ENCODE data around the gene SPN.
"Not testable (repeated sequence)": the region's sequence is repeated elsewhere in the genome, so short reads cannot be mapped to it uniquely, and the experiment has no call there.

Gene SPN

DNA sequence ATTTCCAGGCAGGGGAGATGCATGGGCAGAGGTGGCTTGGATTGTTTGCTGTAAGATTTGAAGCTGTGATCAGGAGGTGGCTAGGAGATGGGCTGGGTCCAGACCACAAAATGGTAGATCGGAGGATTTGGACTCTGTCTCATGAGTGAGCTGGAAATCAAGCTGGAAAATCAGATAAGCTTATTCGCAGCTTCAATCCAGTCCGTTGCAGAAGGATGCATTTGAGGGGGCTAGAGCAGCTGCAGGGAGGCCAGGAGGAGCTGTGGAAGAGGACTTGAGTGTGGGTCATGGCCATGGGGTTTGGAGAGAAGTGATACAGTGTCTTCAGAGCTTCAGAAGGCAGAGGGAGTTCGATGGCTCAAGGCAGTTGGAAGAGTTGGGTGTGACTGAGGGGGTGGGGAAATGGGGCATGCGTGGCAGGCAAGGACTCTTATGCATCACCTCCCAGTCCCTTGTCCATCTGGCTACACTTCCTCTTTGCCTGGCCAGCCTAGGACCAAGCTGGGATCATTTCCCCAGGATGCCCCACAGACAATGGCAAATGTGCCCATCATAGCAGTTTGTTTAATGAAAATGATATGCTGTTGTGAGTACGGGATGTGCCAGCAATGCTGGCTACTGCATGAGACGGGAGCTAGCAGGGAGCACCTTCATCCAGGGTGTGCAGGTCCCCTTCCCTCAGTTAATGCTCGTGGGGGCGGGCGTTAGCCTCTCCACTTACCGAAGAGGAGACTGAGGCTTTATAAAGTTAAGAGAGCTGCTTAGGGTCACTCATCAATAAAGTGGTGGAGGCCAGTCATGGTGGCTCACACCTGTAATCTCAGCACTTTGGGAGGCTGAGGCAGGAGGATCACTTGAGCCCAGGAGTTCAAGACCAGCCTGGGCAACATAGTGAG is 36.5 kb downstream of the SPN start:
- no peak for DNase-seq (ENCODE audit: extremely low read depth in 1 of 2, low read depth in 1 of 2)

DNA sequence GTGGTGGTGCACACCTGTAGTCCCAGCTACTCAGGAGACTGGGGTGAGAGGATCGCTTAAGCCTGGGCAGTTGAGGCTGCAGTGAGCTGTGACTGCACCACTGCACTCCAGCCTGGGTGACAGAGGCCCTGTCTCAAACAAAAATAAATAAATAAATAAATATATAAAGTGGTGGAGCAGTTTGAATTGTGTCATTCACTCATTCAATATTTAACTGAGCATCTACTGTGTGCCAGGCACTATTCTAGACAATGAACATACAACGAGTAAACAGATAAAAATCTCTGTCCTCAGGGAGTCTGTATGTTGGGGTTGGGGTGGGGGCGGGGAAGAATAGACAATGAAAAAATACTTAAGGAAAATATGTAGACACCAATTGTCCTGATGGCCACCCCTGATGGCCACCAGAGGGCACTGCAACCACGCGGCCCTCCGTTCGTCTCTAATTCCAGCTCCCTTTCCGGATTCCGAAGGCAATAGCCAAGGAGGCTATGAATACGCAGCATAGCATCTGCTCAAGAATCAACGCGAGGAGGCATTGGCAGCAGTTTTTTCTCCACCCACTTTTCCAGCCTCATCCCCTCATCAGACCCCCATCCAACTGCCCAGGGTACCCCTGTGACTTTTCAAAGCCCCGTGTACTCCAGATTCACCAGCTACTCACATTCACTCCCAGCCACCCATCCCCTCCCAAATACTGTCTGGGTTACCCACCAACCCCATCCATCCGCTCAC is 37.4 kb downstream of the SPN start:
- peak; percentile 55 to 63 for DNase-seq (ENCODE audit: extremely low read depth in 1 of 2, low read depth in 1 of 2)

DNA sequence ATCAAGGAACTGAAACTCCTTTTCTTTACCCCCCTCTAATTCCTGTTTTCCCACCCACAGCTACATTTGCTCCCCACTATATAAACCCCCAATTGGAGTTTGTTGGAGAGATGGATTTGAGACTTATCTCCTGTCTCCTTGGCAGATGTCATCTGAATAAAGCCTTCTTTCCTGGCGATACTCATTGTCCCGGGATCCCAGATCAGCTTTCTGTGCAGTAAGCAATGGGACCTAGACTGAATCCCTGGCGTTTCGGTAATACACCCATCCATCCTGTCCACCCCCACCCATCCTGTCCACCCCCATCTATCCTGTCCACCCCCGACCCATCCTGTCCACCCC is 38.1 kb downstream of the SPN start:
- DNase-seq (ENCODE audit: extremely low read depth in 1 of 2, low read depth in 1 of 2): no peak

DNA sequence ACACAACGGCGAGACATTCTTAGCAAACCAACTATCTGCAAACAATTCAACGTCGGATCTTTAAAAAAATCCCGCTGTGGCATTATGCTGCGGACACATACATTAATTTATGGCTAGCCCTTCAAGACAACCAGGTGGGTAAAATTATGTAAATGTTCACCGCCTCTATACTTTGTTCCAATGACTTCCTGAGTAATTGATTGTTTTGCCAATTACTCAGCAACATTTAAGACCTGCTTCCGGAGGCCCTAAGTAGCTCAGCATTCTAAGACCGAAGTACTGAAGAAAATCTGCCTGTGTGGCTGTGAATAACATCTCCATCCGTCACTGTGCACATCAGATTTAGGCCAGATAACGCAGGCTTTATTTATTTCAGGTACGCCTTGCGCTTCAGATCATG is 39.2 kb downstream of the SPN start:
- no peak for DNase-seq (ENCODE audit: extremely low read depth in 1 of 2, low read depth in 1 of 2)

DNA sequence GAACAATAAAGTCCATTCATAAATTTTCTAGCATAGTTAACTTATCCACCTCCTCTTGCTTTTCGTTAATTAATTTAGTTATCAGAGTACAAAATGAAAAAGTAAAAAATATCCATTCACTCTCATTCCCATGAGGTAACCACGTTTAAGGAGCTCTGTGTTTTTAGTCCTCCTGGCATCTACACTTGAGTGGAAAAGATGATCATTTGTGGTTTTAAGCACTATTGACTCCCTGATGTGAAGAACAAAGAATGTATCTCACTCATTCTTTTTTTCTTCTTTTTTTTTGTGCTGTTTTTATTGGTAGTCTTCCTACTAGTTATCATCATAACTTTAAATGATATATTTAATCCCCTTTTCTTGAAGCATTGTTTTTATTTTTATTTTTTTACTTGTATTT is 42.0 kb downstream of the SPN start:
- no peak for DNase-seq (ENCODE audit: extremely low read depth in 1 of 2, low read depth in 1 of 2)

DNA sequence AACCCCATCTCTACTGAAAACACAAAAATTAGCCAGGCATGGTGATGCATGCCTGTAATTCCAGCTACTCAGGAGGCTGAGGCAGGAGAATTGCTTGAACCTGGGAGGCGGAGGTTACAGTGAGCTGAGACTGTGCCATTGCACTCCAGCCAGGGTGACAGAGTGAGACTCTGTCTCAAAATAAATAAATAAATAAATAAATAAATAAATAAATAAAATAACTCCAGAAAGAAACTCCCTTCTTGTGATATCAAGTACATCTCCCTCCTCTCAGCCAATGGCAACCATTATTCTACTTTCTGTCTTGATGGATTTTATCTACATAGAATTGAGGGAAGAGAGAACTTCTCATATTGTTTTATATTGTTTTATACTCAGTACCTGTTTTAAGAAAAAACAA is 44.1 kb downstream of the SPN start:
- DNase-seq (ENCODE audit: extremely low read depth in 1 of 2, low read depth in 1 of 2): not testable (repeated sequence)

DNA sequence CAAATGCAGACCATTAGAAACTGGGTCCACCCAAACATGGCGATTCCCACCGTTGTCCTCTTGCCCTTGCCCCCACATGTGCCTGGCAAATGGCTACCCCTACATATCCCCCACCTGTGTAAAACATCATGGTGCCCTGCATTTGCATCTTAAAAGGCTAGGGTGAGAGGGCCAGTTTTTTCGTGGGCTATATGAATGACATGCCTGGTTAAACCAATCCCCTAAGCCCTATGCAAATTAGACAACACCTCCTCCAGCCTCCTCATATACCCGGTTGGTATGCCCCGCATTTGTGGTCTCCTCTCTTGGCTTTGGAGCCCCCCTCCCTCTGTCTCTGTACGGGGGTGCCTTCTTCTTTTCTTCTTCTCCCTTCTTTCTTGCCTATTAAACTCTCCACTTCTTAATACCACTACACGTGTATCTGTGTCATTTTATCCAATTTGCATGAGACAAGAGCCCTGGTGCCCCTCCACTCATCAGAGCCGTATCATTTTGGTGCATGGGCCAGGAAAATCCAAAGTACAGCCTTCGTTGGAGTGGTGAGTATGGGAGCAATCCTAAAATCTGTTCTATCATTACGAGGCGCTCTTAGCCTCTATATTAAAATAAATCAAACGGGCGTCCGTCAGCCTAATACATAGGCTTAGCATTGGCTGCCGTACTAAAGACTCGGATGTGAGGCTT is 46.0 kb downstream of the SPN start:
- no peak for DNase-seq (ENCODE audit: extremely low read depth in 1 of 2, low read depth in 1 of 2)

DNA sequence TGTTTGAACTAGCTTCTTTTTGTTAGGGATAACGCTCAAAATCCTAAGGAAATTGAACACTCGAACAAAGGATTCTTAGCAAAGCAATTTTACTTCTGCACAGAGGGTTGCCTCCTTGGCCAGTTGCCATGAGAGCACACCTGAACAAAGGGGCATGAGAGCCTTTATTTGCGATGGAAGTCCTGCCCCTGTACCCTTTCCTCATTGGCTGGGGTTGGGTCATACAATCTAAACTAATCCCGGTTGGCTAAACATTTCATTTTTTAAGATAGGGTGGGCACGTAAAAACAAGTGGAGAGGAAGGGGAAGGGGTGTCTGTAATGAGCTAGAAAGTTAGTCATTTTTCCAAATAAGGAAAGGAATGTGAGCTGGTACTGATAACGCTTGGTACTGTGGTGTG is 46.6 kb downstream of the SPN start:
- not testable (repeated sequence) for DNase-seq (ENCODE audit: extremely low read depth in 1 of 2, low read depth in 1 of 2)

DNA sequence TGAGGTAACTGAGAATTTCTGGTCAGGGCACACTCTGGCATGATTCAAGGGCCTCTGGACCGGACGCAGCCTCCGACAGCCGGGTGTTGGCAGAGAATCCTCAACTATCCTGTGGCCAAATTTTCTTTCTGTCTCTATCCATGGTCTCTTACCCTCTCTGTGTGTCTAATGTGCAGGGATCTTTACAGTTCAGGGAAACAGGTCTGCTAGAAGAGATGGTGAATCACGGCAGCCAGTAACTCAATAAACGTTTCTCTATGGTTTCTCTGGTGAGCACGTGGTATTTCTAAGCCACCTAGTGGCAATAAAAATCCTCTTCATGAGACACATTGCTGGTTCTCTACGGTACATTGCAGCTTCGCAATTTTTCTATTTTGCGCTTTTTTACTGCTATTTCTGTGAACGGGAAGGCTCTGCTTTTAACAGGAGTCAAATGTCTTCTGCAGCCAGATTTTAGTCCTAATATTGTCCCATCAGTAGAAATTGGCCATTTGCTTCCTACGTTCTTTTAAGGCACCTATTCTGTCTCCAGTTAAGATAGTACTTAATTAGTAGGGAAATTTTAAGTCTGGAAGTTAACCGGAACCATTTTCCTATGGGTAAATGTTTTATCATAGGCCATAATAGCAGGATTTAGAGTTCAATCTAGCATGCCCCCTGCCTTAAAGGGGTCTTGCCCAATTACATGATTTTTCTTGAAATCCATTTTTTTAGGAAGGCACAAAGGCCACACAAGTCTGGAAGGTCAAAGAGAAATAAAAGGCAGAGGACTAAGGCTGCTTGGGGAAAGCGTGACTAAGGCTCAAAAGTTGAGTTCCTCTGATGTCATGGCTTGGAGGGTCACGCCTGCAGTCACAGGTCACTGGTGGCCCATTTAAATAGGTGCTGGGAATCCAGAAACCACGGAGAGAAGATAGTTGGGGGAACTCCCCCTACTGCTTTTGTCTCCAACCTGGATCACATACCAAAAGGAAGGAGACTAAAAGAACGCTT is 47.5 kb downstream of the SPN start:
- DNase-seq (ENCODE audit: extremely low read depth in 1 of 2, low read depth in 1 of 2): no peak

DNA sequence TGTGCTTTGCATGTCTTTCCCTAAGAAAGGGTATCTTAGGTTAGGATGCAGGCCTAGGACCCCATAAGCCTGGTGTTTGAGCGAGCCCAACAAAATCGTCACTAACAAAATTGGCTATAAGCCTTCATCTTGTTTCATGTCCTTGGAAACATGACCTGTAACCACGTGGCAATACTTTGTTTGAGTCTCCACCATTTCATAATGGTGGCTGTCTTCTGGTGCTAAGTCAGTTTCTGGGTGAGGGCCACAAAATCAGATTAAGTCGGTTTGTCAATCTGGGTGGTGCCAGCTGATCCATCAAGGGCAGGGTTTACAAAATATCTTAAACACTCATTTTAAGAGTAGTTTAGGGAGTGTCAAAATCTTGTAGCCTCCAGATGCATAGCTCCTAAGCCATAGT is 49.8 kb downstream of the SPN start:
- DNase-seq (ENCODE audit: extremely low read depth in 1 of 2, low read depth in 1 of 2): no peak

DNA sequence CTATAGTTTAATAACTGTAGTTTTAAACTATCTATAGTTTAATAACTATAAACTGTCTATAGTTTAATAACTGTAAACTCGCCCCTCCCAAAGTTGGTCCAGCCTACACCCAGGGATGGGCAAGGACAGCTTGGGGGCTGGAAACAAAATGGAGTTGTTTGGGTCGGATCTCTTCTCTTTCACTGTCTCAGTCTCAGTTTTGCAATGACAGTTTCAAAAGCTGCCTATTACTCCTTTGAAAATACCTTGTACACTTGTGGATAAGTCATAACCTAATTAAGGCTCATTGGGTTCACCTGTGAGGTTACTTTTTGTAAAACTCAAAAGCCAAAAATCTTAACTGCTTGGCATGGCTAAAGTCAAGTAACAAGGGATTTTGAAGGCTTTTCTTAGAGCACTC is 51.3 kb downstream of the SPN start:
- DNase-seq (ENCODE audit: extremely low read depth in 1 of 2, low read depth in 1 of 2): no peak

DNA sequence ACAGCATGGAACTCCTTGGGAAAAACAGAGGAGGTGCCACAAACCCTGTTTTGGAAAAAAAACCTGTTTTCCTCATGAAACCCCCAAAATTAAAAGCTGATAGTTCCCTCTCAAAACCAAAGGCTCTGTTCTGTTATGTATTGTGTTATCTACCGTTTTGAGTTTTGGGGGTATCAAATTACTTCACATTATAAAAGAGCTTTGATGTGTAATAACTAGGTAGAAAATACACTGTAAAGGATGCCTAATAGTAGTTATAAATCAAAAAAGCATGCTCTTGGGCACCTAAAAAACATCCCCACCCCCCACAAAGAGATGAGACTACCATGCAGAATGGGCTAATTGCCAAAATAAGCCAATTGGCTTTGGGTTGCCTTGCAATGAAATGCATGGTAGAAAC is 51.9 kb downstream of the SPN start:
- DNase-seq (ENCODE audit: extremely low read depth in 1 of 2, low read depth in 1 of 2): no peak

DNA sequence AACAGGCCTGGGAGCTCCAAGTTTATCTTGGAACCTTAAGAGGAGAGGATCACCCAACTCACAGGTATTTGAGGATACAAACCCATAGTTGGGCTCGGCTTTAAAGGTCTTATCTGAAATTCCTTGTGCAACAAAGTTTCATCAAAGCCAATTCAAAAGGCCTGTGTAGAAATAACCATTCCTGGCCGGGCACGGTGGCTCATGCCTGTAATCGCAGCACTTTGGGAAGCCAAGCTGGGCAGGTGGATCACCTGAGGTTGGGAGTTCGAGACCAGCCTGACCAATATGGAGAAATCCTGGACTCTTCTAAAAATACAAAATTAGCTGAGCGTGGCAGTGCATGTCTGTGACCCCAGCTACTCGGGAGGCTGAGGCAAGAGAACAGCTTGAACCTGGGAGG is 54.1 kb downstream of the SPN start:
- no peak for DNase-seq (ENCODE audit: extremely low read depth in 1 of 2, low read depth in 1 of 2)

DNA sequence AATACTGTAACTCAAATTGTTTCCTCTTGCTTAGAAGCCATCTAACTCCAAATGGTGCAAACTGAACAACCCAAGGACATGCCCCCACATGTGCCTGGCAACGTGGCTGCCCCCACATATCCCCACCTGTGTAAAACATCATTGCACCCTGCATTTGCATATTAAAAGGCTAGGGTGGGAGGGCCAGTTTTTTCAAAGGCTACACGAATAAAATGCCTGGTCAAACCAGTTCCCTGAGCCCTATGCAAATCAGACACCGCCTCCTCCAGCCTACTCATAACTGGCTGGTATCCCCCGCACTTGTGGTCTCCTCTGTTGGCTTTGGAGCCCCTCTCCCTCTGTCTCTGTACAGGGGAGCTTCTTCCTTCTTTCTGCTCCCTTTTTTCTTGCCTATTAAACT is 56.0 kb downstream of the SPN start:
- DNase-seq (ENCODE audit: extremely low read depth in 1 of 2, low read depth in 1 of 2): no peak
